GM18517 (cell line): ENCODE results near the gene NEK3.
A peak's percentile ranks its signal among the peaks of the same experiment; 100 is the strongest.
"Not testable (repeated sequence)": the region's sequence is repeated elsewhere in the genome, so short reads cannot be mapped to it uniquely, and the experiment has no call there.

Source experiments
- ATAC-seq: cut with Tn5 transposase; IDR thresholded peaks from one replicate; pipeline ENCODE4 v1.9.1; 2021; ENCODE audit warnings: mild to moderate bottlenecking, moderate library complexity; ENCODE audit not compliant: unreplicated experiment

NEK3 gene

GRCh38 chr13:52159159-52159982 is at the start of gene NEK3:
Gene NEK3 (minus strand): TSS chr13:52159597. CDS start chr13:52156191, 3,406 bp downstream.
- ATAC-seq: peak; percentile 66

- ATAC-seq: not testable (repeated sequence)
Measured at GRCh38 chr13:52208384-52208783, 49.0 kb upstream of the NEK3 start.

GRCh38 chr13:52207896-52208295 is 48.5 kb upstream of the NEK3 start:
- ATAC-seq: not testable (repeated sequence)

GRCh38 chr13:52207337-52207736 is 47.9 kb upstream of the NEK3 start:
- ATAC-seq: not testable (repeated sequence)

GRCh38 chr13:52204546-52204945 is 45.1 kb upstream of the NEK3 start:
- ATAC-seq: not testable (repeated sequence)

GRCh38 chr13:52203864-52204263 is 44.5 kb upstream of the NEK3 start:
- not testable (repeated sequence) for ATAC-seq

GRCh38 chr13:52202506-52202905 is 43.1 kb upstream of the NEK3 start:
- ATAC-seq: not testable (repeated sequence)

- not testable (repeated sequence) for ATAC-seq
Measured at GRCh38 chr13:52201439-52202193, 42.2 kb upstream of the NEK3 start.

GRCh38 chr13:52195401-52195837 is 36.0 kb upstream of the NEK3 start:
- ATAC-seq: peak; percentile 56

- peak; percentile 68 for ATAC-seq
Measured at GRCh38 chr13:52194184-52194868, 34.9 kb upstream of the NEK3 start.

GRCh38 chr13:52193587-52194183 is 34.3 kb upstream of the NEK3 start:
- peak; percentile 2 for ATAC-seq

- ATAC-seq: peak; percentile 56
Measured at GRCh38 chr13:52187424-52188187, 28.2 kb upstream of the NEK3 start.

- no peak for ATAC-seq
Measured at GRCh38 chr13:52187029-52187423, 27.6 kb upstream of the NEK3 start.

- ATAC-seq: not testable (repeated sequence)
Measured at GRCh38 chr13:52181316-52181954, 22.0 kb upstream of the NEK3 start.

GRCh38 chr13:52179925-52180324 is 20.5 kb upstream of the NEK3 start:
- ATAC-seq: no peak

- no peak for ATAC-seq
Measured at GRCh38 chr13:52177276-52177675, 17.9 kb upstream of the NEK3 start.

- not testable (repeated sequence) for ATAC-seq
Measured at GRCh38 chr13:52173970-52174369, 14.6 kb upstream of the NEK3 start.

- ATAC-seq: no peak
Measured at GRCh38 chr13:52173373-52173772, 14.0 kb upstream of the NEK3 start.

GRCh38 chr13:52171686-52172085 is 12.3 kb upstream of the NEK3 start:
- not testable (repeated sequence) for ATAC-seq
